A549 (cell line): Measurements from ENCODE around the gene PYGO2.

Experiments used
- EP300 ChIP-seq, 2 experiments: fragments of >200 bp; sonication (Bioruptor Twin); formaldehyde crosslinking; IDR thresholded peaks; 2 replicates in 1 of 2; 3 replicates in 1 of 2; pipeline ENCODE4 v1.6.1; 2016 to 2017
- ESRRA ChIP-seq: fragments of 150-350 bp; IDR thresholded peaks from 2 replicates; pipeline ENCODE4 v1.6.1; 2014; ENCODE audit warnings: mild to moderate bottlenecking, low read length, borderline replicate concordance
- HDAC2 ChIP-seq: fragments of 200-600 bp; sonication (generic); IDR thresholded peaks from 2 replicates; pipeline ENCODE4 v1.6.1; 2016
- KDM1A ChIP-seq: fragments of 200-600 bp; sonication (generic); IDR thresholded peaks from 2 replicates; pipeline ENCODE4 v1.6.1; 2016; ENCODE audit warnings: low read depth, mild to moderate bottlenecking
- KDM5A ChIP-seq: fragments of 200-600 bp; sonication (generic); IDR thresholded peaks from 2 replicates; pipeline ENCODE4 v1.6.1; 2016; ENCODE audit warnings: antibody characterized with exemption, mild to moderate bottlenecking
- MYC ChIP-seq: IDR thresholded peaks from 2 replicates; pipeline ENCODE4 v1.6.1; 2012; ENCODE audit warnings: mild to moderate bottlenecking, inconsistent platforms, low read length, improper control_type of control experiment, borderline replicate concordance
- NFE2L2 ChIP-seq: fragments of 150-350 bp; conservative IDR thresholded peaks from 2 replicates; pipeline ENCODE4 v1.6.1; 2014; ENCODE audit warnings: low read length
- POLR2A ChIP-seq: IDR thresholded peaks from 2 replicates; pipeline ENCODE4 v1.6.1; 2012; ENCODE audit warnings: mild to moderate bottlenecking, low read length
- REST ChIP-seq: fragments of 200-600 bp; sonication (generic); IDR thresholded peaks from 2 replicates; pipeline ENCODE4 v1.6.1; 2016; ENCODE audit warnings: antibody characterized with exemption, mild to moderate bottlenecking, moderate library complexity
- ZFP36 ChIP-seq: fragments of 450-650 bp; IDR thresholded peaks from 2 replicates; pipeline ENCODE4 v1.6.1; 2014; ENCODE audit warnings: borderline replicate concordance; ENCODE audit not compliant: partially characterized antibody
- TF ChIP-seq, protein P1 (sequence below): IDR thresholded peaks from 2 replicates; pipeline ENCODE4 v1.6.1; 2012; ENCODE audit warnings: low read depth, borderline replicate concordance
- TF ChIP-seq, protein P2 (sequence below): fragments of >200 bp; sonication (Bioruptor Twin); formaldehyde crosslinking; IDR thresholded peaks from 3 replicates; pipeline ENCODE4 v1.5.1; 2016
- TF ChIP-seq, protein P3 (sequence below): IDR thresholded peaks from 2 replicates; pipeline ENCODE4 v1.6.1; 2012

- no peak for TF ChIP-seq ESRRA
- TF ChIP-seq HDAC2: no peak
- no peak for TF ChIP-seq REST
- TF ChIP-seq, protein P1, sequence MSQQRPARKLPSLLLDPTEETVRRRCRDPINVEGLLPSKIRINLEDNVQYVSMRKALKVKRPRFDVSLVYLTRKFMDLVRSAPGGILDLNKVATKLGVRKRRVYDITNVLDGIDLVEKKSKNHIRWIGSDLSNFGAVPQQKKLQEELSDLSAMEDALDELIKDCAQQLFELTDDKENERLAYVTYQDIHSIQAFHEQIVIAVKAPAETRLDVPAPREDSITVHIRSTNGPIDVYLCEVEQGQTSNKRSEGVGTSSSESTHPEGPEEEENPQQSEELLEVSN: no peak
- TF ChIP-seq NFE2L2: no peak
- TF ChIP-seq, protein P2, sequence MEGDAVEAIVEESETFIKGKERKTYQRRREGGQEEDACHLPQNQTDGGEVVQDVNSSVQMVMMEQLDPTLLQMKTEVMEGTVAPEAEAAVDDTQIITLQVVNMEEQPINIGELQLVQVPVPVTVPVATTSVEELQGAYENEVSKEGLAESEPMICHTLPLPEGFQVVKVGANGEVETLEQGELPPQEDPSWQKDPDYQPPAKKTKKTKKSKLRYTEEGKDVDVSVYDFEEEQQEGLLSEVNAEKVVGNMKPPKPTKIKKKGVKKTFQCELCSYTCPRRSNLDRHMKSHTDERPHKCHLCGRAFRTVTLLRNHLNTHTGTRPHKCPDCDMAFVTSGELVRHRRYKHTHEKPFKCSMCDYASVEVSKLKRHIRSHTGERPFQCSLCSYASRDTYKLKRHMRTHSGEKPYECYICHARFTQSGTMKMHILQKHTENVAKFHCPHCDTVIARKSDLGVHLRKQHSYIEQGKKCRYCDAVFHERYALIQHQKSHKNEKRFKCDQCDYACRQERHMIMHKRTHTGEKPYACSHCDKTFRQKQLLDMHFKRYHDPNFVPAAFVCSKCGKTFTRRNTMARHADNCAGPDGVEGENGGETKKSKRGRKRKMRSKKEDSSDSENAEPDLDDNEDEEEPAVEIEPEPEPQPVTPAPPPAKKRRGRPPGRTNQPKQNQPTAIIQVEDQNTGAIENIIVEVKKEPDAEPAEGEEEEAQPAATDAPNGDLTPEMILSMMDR: no peak
- TF ChIP-seq KDM1A: no peak
- no peak for TF ChIP-seq ZFP36
- TF ChIP-seq, protein P3, sequence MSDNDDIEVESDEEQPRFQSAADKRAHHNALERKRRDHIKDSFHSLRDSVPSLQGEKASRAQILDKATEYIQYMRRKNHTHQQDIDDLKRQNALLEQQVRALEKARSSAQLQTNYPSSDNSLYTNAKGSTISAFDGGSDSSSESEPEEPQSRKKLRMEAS: no peak
- TF ChIP-seq MYC: no peak
- TF ChIP-seq KDM5A: no peak
- no peak for TF ChIP-seq EP300 (IDR thresholded peaks at IDR 0.05)
- TF ChIP-seq POLR2A: no peak
Measured at GRCh38 chr1:155009221-155009711, 47.7 kb upstream of the PYGO2 start.
